ENCODE results near the gene LYRM9. TPM values are rescaled to one million over a fixed set of nuclear protein-coding genes. Genes with fewer than 3 reads are reported as not detected.

The LYRM9 gene
- total RNA-seq, 1 donor from 2014 or later, result 1.3 TPM

DNA sequence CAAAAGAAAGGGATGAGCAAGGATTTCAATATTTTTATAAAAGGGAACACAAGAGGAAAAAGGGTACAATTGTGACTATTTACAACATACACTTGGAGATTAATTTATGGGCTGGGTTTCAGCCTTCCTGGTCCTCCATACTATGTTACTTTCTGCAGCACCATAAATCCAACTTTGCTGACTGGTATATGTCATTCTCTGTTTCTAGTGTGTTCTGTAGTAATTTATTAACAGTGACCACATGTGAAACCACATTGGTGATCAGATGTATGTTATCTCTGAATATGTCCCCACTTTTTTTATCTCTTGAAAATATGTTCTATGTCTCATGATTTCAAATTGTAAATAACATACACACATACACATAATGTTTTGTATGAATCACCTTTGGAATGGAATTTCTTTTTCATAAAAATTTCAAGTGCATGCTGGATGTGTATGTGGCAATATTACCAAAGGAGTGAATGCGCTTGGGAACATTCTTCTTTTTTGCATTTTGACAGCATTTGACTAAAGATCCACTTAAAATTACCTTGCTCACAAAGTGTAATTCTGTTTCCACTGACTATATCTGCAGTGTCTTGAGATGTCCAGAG is 2.9 kb upstream of the LYRM9 start:
- no peaks in the 10 kb centered on the region for H3K27me3 ChIP-seq (ENCODE audit: control insufficient read depth, insufficient read depth, low read length)
- peak; percentile 17 for DNase-seq (ENCODE audit: low read depth)
- no peaks in the 10 kb centered on the region for H3K36me3 ChIP-seq (ENCODE audit: control insufficient read depth, insufficient read depth, low read length)
- H3K4me3 ChIP-seq (ENCODE audit: low read depth, low read length), result no peak overlapping the region
- FAIRE-seq, result no peak
- TF ChIP-seq, protein P1, sequence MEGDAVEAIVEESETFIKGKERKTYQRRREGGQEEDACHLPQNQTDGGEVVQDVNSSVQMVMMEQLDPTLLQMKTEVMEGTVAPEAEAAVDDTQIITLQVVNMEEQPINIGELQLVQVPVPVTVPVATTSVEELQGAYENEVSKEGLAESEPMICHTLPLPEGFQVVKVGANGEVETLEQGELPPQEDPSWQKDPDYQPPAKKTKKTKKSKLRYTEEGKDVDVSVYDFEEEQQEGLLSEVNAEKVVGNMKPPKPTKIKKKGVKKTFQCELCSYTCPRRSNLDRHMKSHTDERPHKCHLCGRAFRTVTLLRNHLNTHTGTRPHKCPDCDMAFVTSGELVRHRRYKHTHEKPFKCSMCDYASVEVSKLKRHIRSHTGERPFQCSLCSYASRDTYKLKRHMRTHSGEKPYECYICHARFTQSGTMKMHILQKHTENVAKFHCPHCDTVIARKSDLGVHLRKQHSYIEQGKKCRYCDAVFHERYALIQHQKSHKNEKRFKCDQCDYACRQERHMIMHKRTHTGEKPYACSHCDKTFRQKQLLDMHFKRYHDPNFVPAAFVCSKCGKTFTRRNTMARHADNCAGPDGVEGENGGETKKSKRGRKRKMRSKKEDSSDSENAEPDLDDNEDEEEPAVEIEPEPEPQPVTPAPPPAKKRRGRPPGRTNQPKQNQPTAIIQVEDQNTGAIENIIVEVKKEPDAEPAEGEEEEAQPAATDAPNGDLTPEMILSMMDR (IDR thresholded peaks at IDR 0.05; ENCODE audit: insufficient read depth, low read length, severe bottlenecking), result no peak

DNA sequence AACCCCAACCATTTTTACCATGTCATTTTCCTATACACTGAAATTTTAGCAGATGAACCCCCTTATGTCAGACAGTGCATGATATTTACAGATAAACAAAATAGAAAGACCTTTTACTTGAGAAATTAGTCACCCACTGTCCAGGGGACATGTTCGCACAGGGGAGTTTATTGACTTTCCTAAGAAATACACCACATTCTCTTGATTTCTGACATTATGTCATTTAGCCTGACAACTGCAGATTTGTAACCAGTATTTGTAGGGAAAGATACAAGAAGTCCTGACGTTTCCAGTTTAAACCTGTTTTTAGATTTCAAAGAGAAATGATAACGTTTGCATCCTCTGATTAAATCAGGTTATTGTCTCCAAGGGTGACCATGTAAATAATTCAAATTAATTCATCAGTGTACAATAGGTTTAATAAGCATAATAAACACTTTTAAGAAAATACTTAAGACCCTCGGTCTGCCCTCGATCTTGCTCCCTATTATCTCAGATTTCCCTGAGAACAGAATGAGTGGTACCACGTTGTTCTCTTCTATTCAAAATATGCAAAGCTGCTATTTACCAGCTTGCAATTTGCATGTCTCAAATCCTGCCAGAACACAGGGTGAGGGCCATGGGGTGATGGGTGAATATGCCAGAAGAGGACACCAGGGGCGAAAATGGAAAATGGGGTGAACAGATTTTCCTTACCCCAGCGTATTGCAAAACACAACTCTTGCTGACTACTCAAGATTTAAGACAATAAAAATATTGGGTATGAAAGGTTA is 2.1 kb upstream of the LYRM9 start:
- FAIRE-seq, result no peak
- no peak overlapping the region for H3K4me3 ChIP-seq (ENCODE audit: low read depth, low read length)

DNA sequence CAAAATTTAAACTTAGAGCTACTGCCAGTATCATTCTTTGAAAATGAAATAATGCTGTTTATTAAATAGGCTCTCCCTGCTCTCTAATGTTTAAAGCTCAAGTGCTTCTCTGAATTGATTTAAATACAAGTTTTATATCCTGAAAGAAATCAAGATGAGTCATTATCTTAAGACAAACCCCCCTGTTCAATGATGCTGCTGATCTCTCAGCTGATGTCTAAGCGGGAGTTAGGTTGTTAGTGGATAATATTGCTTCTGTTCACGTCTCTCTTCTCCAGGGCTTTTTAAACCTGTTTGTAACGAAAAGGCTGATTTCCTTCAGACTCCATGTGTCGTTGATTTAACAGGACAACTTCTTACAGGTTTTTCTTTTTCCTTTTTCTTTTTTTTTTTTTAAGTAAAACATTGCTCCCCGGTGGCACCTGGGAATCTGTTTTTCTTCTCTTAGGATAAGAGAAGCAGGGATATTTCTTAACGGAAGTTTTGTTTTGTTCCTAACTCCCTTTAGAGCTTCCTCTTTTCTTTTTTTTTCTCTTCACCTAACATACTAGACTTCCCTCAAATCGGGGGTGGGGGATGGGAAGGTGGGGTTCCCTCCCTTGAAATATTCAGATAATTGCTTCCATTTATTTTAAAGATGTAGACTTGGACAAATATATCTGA is 807 bp upstream of the LYRM9 start:
- no peaks in the 10 kb centered on the region for H3K27me3 ChIP-seq (ENCODE audit: control insufficient read depth, insufficient read depth, low read length)
- TF ChIP-seq, protein P1 (IDR thresholded peaks at IDR 0.05; ENCODE audit: insufficient read depth, low read length, severe bottlenecking), result no peak
- no peak for FAIRE-seq
- no peaks in the 10 kb centered on the region for H3K36me3 ChIP-seq (ENCODE audit: control insufficient read depth, insufficient read depth, low read length)
- DNase-seq (ENCODE audit: low read depth), result no peak
- no peak overlapping the region for H3K4me3 ChIP-seq (ENCODE audit: low read depth, low read length)

More for the DNA sequence above, 2.1 kb upstream of the LYRM9 start:
- Histone ChIP-seq H3K36me3 (ENCODE audit: control insufficient read depth, insufficient read depth, low read length) (no peaks in the 10 kb centered on the region), H3K27me3 (ENCODE audit: control insufficient read depth, insufficient read depth, low read length) (no peaks in the 10 kb centered on the region)
- DNase-seq (ENCODE audit: low read depth), result no peak
- TF ChIP-seq, protein P1 (IDR thresholded peaks at IDR 0.05; ENCODE audit: insufficient read depth, low read length, severe bottlenecking), result no peak

DNA sequence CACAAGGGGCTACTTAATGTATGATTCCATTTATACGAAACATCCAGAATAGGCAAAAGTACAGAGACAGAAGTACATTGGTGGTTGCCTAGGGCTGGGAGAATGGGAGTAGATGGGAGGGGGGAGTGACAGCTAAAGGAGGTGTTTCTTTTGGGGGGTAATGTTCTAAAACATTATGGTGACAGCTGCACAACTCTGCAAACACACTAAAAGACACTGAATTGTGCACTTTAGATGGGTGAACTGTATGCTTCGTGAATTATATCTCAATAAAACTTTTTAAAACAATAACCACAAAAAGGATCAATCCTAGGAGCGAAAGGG is 661 bp downstream of the LYRM9 start:
- TF ChIP-seq, protein P1 (IDR thresholded peaks at IDR 0.05; ENCODE audit: insufficient read depth, low read length, severe bottlenecking), result no peak
- DNase-seq (ENCODE audit: low read depth) (no peak), FAIRE-seq (no peak)
- Histone ChIP-seq H3K27me3 (ENCODE audit: control insufficient read depth, insufficient read depth, low read length) (no peaks in the 10 kb centered on the region), H3K4me3 (ENCODE audit: low read depth, low read length) (peak overlapping the region; percentile 61), H3K36me3 (ENCODE audit: control insufficient read depth, insufficient read depth, low read length) (no peaks in the 10 kb centered on the region)

DNA sequence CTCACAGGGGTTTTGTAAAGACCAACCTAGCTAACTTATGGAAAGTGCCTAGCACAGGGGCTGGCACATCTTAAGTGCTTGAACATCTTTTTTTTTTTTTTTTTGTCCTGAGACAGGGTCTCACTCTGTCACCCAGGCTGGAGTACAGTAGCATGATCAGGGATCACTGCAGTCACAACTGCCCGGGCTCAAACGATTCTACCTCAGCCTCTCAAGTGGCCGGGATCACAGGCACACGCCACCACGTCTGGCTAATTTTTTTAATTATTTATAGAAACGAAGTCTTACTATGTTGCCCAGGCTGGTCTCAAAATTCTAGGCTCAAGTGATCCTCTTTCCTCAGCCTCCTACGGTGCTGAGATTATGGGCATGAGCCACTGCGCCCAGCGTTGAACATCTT is 1.3 kb downstream of the LYRM9 start:
- no peaks in the 10 kb centered on the region for H3K36me3 ChIP-seq (ENCODE audit: control insufficient read depth, insufficient read depth, low read length)
- FAIRE-seq (no peak), DNase-seq (ENCODE audit: low read depth) (no peak)
- H3K27me3 ChIP-seq (ENCODE audit: control insufficient read depth, insufficient read depth, low read length), result no peaks in the 10 kb centered on the region
- H3K4me3 ChIP-seq (ENCODE audit: low read depth, low read length), result no peak overlapping the region
- TF ChIP-seq, protein P1 (IDR thresholded peaks at IDR 0.05; ENCODE audit: insufficient read depth, low read length, severe bottlenecking), result no peak
